HEK293 (cell line): ENCODE results near the gene MS4A10.
A peak's percentile ranks its signal among the peaks of the same experiment; 100 is the strongest.

Source experiments
- FEZF1 ChIP-seq: fragments of 450-650 bp; formaldehyde crosslinking; IDR thresholded peaks from 2 replicates; pipeline ENCODE4 v1.5.1; 2016; ENCODE audit warnings: missing biosample characterization, missing genetic modification characterization
- KLF9 ChIP-seq: fragments of 450-650 bp; formaldehyde crosslinking; IDR thresholded peaks from 2 replicates; pipeline ENCODE4 v1.5.1; 2016; ENCODE audit warnings: missing biosample characterization, missing genetic modification characterization, low read depth
- SCRT1 ChIP-seq: fragments of 450-650 bp; formaldehyde crosslinking; IDR thresholded peaks from 2 replicates; pipeline ENCODE4 v1.5.1; 2016; ENCODE audit warnings: missing biosample characterization, missing genetic modification characterization, borderline replicate concordance
- SCRT2 ChIP-seq: fragments of 450-650 bp; formaldehyde crosslinking; IDR thresholded peaks from 2 replicates; pipeline ENCODE4 v1.5.1; 2016; ENCODE audit warnings: missing biosample characterization, missing genetic modification characterization
- ZNF202 ChIP-seq: fragments of 450-650 bp; formaldehyde crosslinking; IDR thresholded peaks from 2 replicates; pipeline ENCODE4 v1.5.1; 2016; ENCODE audit warnings: missing biosample characterization, missing genetic modification characterization, borderline replicate concordance
- ZNF223 ChIP-seq: fragments of 450-650 bp; formaldehyde crosslinking; IDR thresholded peaks from 2 replicates; pipeline ENCODE4 v1.5.1; 2016; ENCODE audit warnings: missing biosample characterization, missing genetic modification characterization
- ZNF324 ChIP-seq: fragments of 450-650 bp; formaldehyde crosslinking; IDR thresholded peaks from 2 replicates; pipeline ENCODE4 v1.5.1; 2016; ENCODE audit warnings: missing biosample characterization, missing genetic modification characterization
- ZNF423 ChIP-seq: fragments of 450-650 bp; formaldehyde crosslinking; IDR thresholded peaks from 2 replicates; pipeline ENCODE4 v1.5.1; 2016; ENCODE audit warnings: missing biosample characterization, missing genetic modification characterization
- ZNF555 ChIP-seq: fragments of 450-650 bp; formaldehyde crosslinking; conservative IDR thresholded peaks from 2 replicates; pipeline ENCODE4 v1.5.1; 2017; ENCODE audit warnings: missing biosample characterization, mild to moderate bottlenecking, missing genetic modification characterization, inconsistent platforms
- ZNF664 ChIP-seq: fragments of 450-650 bp; formaldehyde crosslinking; IDR thresholded peaks from 2 replicates; pipeline ENCODE4 v1.5.1; 2016; ENCODE audit warnings: missing biosample characterization, missing genetic modification characterization
- ZNF837 ChIP-seq: fragments of 450-650 bp; formaldehyde crosslinking; IDR thresholded peaks from 2 replicates; pipeline ENCODE4 v1.5.1; 2016; ENCODE audit warnings: missing biosample characterization, missing genetic modification characterization
- ZNF843 ChIP-seq: fragments of 450-650 bp; formaldehyde crosslinking; IDR thresholded peaks from 2 replicates; pipeline ENCODE4 v1.5.1; 2016; ENCODE audit warnings: missing biosample characterization, missing genetic modification characterization
- ZSCAN23 ChIP-seq: fragments of 450-650 bp; formaldehyde crosslinking; IDR thresholded peaks from 2 replicates; pipeline ENCODE4 v1.5.1; 2016; ENCODE audit warnings: missing biosample characterization, missing genetic modification characterization
- ZSCAN30 ChIP-seq: fragments of 450-650 bp; IDR thresholded peaks from 2 replicates; pipeline ENCODE4 v1.5.1; 2018; ENCODE audit warnings: missing biosample characterization, mild to moderate bottlenecking, missing genetic modification characterization, moderate library complexity
- TF ChIP-seq, protein P1 (sequence below): fragments of 450-650 bp; formaldehyde crosslinking; IDR thresholded peaks from 2 replicates; pipeline ENCODE4 v1.5.1; 2016; ENCODE audit warnings: missing biosample characterization, missing genetic modification characterization
- TF ChIP-seq, protein P2 (sequence below): fragments of 450-650 bp; IDR thresholded peaks from 2 replicates; pipeline ENCODE4 v1.5.1; 2018; ENCODE audit warnings: missing biosample characterization, missing genetic modification characterization
- TF ChIP-seq, protein P3 (sequence below): fragments of 450-650 bp; formaldehyde crosslinking; IDR thresholded peaks from 2 replicates; pipeline ENCODE4 v1.5.1; 2016; ENCODE audit warnings: missing biosample characterization, missing genetic modification characterization
- TF ChIP-seq, protein P4 (sequence below): fragments of 450-650 bp; formaldehyde crosslinking; IDR thresholded peaks from 2 replicates; pipeline ENCODE4 v1.5.1; 2016; ENCODE audit warnings: missing biosample characterization, missing genetic modification characterization
- TF ChIP-seq, protein P5 (sequence below): fragments of 450-650 bp; IDR thresholded peaks from 2 replicates; pipeline ENCODE4 v1.5.1; 2018; ENCODE audit warnings: missing biosample characterization, mild to moderate bottlenecking, missing genetic modification characterization
- TF ChIP-seq, protein P6 (sequence below): fragments of 450-650 bp; formaldehyde crosslinking; IDR thresholded peaks from 2 replicates; pipeline ENCODE4 v1.5.1; 2016; ENCODE audit warnings: missing biosample characterization, missing genetic modification characterization
- TF ChIP-seq, protein P7 (sequence below): fragments of 450-650 bp; formaldehyde crosslinking; IDR thresholded peaks from 2 replicates; pipeline ENCODE4 v1.5.1; 2016; ENCODE audit warnings: missing biosample characterization, missing genetic modification characterization
- TF ChIP-seq, protein P8 (sequence below): fragments of 450-650 bp; formaldehyde crosslinking; IDR thresholded peaks from 2 replicates; pipeline ENCODE4 v1.5.1; 2016; ENCODE audit warnings: missing biosample characterization, missing genetic modification characterization, low read depth

Gene MS4A10

DNA sequence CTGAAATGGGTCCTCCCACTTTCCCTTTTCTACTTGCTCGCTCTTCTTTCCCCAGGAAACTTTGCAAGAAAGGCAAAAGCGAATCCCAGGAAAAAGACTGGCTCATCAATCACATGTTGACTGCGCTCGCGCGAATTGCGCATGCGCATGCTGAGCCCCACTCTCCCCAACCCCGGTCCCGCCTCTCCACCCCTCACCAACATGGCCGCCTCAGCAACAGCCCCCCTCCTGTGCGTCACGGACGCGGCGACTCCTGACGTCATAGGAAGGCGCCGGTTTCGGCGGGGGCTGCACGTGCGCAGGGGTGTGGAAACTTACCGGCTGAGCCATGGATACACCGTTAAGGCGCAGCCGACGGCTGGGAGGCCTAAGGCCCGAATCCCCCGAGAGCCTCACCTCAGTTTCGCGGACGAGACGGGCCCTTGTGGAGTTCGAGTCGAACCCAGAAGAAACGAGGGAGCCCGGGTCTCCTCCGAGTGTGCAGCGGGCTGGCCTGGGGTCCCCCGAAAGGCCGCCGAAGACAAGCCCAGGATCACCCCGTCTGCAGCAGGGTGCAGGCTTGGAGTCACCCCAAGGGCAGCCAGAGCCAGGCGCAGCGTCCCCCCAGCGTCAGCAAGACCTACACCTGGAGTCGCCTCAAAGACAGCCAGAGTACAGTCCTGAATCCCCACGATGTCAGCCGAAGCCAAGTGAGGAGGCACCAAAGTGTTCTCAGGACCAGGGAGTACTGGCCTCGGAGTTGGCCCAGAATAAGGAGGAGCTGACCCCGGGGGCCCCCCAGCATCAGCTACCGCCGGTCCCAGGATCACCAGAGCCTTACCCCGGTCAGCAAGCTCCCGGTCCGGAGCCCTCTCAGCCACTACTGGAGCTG is 56.9 kb downstream of the MS4A10 start, which contains the start of gene CCDC86 (continued):
- TF ChIP-seq, protein P1, sequence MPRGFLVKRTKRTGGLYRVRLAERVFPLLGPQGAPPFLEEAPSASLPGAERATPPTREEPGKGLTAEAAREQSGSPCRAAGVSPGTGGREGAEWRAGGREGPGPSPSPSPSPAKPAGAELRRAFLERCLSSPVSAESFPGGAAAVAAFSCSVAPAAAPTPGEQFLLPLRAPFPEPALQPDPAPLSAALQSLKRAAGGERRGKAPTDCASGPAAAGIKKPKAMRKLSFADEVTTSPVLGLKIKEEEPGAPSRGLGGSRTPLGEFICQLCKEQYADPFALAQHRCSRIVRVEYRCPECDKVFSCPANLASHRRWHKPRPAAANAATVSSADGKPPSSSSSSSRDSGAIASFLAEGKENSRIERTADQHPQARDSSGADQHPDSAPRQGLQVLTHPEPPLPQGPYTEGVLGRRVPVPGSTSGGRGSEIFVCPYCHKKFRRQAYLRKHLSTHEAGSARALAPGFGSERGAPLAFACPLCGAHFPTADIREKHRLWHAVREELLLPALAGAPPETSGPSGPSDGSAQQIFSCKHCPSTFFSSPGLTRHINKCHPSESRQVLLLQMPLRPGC = 0 out of 2 replicates have a peak, but pooled peaks have one; percentile 33
- TF ChIP-seq ZNF837 = no peak
- TF ChIP-seq FEZF1 (tag by site-specific recombination) = no peak
- TF ChIP-seq SCRT2 (tag by site-specific recombination) = peak; percentile 99
- TF ChIP-seq, protein P2, sequence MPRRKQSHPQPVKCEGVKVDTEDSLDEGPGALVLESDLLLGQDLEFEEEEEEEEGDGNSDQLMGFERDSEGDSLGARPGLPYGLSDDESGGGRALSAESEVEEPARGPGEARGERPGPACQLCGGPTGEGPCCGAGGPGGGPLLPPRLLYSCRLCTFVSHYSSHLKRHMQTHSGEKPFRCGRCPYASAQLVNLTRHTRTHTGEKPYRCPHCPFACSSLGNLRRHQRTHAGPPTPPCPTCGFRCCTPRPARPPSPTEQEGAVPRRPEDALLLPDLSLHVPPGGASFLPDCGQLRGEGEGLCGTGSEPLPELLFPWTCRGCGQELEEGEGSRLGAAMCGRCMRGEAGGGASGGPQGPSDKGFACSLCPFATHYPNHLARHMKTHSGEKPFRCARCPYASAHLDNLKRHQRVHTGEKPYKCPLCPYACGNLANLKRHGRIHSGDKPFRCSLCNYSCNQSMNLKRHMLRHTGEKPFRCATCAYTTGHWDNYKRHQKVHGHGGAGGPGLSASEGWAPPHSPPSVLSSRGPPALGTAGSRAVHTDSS = no peak
- no peak for TF ChIP-seq ZSCAN23 (tag by site-specific recombination)
- TF ChIP-seq ZSCAN30 (tag by site-specific recombination) = no peak
- TF ChIP-seq, protein P3, sequence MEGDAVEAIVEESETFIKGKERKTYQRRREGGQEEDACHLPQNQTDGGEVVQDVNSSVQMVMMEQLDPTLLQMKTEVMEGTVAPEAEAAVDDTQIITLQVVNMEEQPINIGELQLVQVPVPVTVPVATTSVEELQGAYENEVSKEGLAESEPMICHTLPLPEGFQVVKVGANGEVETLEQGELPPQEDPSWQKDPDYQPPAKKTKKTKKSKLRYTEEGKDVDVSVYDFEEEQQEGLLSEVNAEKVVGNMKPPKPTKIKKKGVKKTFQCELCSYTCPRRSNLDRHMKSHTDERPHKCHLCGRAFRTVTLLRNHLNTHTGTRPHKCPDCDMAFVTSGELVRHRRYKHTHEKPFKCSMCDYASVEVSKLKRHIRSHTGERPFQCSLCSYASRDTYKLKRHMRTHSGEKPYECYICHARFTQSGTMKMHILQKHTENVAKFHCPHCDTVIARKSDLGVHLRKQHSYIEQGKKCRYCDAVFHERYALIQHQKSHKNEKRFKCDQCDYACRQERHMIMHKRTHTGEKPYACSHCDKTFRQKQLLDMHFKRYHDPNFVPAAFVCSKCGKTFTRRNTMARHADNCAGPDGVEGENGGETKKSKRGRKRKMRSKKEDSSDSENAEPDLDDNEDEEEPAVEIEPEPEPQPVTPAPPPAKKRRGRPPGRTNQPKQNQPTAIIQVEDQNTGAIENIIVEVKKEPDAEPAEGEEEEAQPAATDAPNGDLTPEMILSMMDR (tag by site-specific recombination) = no peak
- TF ChIP-seq, protein P4, sequence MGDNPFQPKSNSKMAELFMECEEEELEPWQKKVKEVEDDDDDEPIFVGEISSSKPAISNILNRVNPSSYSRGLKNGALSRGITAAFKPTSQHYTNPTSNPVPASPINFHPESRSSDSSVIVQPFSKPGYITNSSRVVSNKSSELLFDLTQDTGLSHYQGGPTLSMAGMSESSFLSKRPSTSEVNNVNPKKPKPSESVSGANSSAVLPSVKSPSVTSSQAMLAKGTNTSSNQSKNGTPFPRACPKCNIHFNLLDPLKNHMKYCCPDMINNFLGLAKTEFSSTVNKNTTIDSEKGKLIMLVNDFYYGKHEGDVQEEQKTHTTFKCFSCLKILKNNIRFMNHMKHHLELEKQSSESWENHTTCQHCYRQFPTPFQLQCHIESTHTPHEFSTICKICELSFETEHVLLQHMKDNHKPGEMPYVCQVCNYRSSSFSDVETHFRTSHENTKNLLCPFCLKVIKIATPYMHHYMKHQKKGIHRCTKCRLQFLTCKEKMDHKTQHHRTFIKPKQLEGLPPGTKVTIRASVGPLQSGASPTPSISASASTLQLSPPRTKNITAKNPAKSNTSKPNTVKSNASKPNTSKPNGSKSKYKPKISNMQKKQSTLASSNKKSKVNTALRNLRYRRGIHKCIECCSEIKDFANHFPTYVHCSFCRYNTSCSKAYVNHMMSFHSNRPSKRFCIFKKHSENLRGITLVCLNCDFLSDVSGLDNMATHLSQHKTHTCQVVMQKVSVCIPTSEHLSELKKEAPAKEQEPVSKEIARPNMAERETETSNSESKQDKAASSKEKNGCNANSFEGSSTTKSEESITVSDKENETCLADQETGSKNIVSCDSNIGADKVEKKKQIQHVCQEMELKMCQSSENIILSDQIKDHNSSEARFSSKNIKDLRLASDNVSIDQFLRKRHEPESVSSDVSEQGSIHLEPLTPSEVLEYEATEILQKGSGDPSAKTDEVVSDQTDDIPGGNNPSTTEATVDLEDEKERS (tag by site-specific recombination) = 0 out of 2 replicates have a peak, but pooled peaks have one; percentile 48
- no peak for TF ChIP-seq ZNF664 (tag by site-specific recombination)
- TF ChIP-seq ZNF202 (tag by site-specific recombination) = no peak
- TF ChIP-seq, protein P5, sequence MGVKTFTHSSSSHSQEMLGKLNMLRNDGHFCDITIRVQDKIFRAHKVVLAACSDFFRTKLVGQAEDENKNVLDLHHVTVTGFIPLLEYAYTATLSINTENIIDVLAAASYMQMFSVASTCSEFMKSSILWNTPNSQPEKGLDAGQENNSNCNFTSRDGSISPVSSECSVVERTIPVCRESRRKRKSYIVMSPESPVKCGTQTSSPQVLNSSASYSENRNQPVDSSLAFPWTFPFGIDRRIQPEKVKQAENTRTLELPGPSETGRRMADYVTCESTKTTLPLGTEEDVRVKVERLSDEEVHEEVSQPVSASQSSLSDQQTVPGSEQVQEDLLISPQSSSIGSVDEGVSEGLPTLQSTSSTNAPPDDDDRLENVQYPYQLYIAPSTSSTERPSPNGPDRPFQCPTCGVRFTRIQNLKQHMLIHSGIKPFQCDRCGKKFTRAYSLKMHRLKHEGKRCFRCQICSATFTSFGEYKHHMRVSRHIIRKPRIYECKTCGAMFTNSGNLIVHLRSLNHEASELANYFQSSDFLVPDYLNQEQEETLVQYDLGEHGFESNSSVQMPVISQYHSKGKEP (tag by site-specific recombination) = no peak
- no peak for TF ChIP-seq ZNF223 (tag by site-specific recombination)
- no peak for TF ChIP-seq ZNF423
- TF ChIP-seq, protein P6, sequence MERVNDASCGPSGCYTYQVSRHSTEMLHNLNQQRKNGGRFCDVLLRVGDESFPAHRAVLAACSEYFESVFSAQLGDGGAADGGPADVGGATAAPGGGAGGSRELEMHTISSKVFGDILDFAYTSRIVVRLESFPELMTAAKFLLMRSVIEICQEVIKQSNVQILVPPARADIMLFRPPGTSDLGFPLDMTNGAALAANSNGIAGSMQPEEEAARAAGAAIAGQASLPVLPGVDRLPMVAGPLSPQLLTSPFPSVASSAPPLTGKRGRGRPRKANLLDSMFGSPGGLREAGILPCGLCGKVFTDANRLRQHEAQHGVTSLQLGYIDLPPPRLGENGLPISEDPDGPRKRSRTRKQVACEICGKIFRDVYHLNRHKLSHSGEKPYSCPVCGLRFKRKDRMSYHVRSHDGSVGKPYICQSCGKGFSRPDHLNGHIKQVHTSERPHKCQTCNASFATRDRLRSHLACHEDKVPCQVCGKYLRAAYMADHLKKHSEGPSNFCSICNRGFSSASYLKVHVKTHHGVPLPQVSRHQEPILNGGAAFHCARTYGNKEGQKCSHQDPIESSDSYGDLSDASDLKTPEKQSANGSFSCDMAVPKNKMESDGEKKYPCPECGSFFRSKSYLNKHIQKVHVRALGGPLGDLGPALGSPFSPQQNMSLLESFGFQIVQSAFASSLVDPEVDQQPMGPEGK (tag by site-specific recombination) = peak; percentile 96
- peak; percentile 50; the same call in 1 of the 2 replicates for TF ChIP-seq ZNF324 (tag by site-specific recombination)
- TF ChIP-seq SCRT1 (tag by site-specific recombination) = peak; percentile 98
- TF ChIP-seq KLF9 (tag by site-specific recombination) = peak; percentile 77
- TF ChIP-seq, protein P7, sequence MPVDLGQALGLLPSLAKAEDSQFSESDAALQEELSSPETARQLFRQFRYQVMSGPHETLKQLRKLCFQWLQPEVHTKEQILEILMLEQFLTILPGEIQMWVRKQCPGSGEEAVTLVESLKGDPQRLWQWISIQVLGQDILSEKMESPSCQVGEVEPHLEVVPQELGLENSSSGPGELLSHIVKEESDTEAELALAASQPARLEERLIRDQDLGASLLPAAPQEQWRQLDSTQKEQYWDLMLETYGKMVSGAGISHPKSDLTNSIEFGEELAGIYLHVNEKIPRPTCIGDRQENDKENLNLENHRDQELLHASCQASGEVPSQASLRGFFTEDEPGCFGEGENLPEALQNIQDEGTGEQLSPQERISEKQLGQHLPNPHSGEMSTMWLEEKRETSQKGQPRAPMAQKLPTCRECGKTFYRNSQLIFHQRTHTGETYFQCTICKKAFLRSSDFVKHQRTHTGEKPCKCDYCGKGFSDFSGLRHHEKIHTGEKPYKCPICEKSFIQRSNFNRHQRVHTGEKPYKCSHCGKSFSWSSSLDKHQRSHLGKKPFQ = no peak
- TF ChIP-seq, protein P8, sequence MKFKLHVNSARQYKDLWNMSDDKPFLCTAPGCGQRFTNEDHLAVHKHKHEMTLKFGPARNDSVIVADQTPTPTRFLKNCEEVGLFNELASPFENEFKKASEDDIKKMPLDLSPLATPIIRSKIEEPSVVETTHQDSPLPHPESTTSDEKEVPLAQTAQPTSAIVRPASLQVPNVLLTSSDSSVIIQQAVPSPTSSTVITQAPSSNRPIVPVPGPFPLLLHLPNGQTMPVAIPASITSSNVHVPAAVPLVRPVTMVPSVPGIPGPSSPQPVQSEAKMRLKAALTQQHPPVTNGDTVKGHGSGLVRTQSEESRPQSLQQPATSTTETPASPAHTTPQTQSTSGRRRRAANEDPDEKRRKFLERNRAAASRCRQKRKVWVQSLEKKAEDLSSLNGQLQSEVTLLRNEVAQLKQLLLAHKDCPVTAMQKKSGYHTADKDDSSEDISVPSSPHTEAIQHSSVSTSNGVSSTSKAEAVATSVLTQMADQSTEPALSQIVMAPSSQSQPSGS (tag by site-specific recombination) = peak; percentile 96
- peak; percentile 58 for TF ChIP-seq ZNF843 (tag by site-specific recombination)
- TF ChIP-seq ZNF555 (tag by site-specific recombination) = no peak
